HG02943 (cell line): ENCODE results near the gene FBXO15.

Experiments used
- ATAC-seq: cut with Tn5 transposase; IDR thresholded peaks from one replicate; pipeline ENCODE4 v1.9.1; 2021; ENCODE audit warnings: mild to moderate bottlenecking, low read depth, moderate library complexity; ENCODE audit not compliant: unreplicated experiment

FBXO15 gene, protein sequence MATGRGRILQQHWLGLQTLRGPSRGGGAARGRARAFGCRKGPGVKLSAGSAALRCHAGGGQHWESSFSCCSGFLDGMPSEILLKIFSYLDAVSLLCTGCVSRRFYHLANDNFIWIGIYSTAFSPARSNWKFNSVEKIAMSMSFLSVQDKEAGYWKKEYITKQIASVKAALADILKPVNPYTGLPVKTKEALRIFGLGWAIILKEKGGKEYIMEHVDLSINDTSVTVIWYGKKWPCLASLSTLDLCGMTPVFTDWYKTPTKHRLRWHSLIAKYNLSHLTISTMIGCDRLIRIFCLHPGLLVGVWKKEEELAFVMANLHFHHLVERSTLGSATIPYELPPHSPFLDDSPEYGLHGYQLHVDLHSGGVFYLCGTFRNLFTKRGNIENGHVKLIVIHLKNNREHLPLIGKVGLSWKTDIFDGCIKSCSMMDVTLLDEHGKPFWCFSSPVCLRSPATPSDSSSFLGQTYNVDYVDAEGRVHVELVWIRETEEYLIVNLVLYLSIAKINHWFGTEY

GRCh38 chr18:74147779-74148542 is at the start of gene FBXO15, which contains the start of gene TIMM21:
Gene FBXO15, minus strand, starts transcription at chr18:74147834. Its CDS starts 49 bp downstream, at chr18:74147785.
Gene TIMM21, plus strand, starts transcription at chr18:74148523. Its CDS starts 286 bp downstream, at chr18:74148809.
- ATAC-seq: peak; percentile 93

DNA sequence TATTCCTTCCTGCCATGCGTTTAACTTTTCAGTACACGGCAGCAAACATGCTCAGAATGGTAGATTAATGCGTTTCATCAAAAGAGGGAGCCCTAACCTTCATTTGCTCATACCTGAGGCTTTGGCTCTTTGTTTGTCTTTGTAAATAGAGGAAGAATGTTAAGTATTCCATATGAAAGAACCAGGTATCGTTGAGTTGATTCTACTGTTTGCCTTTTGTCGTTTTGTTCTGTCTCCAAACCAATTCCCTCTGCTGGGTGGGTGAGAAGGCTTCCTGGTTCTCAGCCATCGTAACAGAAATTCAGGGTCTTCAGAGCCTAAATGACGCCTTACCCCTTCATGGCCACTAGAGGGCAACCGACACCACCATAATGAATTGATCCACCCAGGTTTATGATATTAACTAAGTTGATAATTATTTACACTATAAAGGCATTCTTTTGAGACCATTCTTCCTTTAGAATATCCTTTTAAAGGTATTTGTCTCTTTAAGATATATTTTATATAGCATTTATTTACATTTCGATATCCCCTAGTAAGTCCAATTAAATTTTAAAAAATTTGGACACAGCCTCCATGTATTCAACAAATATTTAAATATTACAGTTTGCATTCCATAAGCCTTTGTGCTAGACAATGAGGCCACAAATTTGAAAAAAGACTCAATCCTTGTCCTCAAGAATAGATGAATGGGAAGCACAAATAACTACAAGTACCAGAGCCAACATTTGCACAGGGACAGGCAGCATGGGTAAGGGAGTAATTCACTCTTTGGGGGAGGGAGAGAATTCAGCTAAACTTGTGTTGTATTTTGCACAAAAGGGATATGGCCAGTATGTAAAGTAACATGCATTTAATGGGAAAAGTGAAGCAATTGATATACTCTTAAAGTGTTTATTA is 48.8 kb upstream of the FBXO15 start:
- peak; percentile 87 for ATAC-seq

- ATAC-seq: no peak
Measured at GRCh38 chr18:74194691-74195090, 47.1 kb upstream of the FBXO15 start.

- no peak for ATAC-seq
Measured at GRCh38 chr18:74191577-74191976, 43.9 kb upstream of the FBXO15 start.

- no peak for ATAC-seq
Measured at GRCh38 chr18:74190086-74190485, 42.5 kb upstream of the FBXO15 start.

- no peak for ATAC-seq
Measured at GRCh38 chr18:74186661-74187060, 39.0 kb upstream of the FBXO15 start.

GRCh38 chr18:74185860-74186259 is 38.2 kb upstream of the FBXO15 start:
- ATAC-seq: no peak

GRCh38 chr18:74184875-74185274 is 37.2 kb upstream of the FBXO15 start:
- ATAC-seq: no peak

DNA sequence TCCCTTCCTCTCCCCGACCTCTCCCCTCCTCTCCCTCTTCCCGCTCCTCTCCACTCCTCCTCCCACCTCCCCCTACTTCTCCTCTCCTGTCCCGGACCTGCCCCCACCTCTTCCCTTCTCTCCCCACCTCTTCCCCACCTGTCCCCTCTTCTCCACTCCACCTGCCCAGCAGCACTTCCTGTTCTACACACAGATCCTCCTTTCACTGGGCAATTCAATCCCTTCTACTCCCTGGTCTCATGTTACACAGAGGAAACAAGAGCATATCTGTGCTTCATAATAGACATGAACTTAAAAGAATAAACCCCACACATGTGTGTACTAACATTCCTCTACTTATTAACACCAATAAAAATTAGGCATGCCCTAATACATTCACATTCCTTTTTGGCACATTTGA is 35.5 kb upstream of the FBXO15 start:
- ATAC-seq: no peak

DNA sequence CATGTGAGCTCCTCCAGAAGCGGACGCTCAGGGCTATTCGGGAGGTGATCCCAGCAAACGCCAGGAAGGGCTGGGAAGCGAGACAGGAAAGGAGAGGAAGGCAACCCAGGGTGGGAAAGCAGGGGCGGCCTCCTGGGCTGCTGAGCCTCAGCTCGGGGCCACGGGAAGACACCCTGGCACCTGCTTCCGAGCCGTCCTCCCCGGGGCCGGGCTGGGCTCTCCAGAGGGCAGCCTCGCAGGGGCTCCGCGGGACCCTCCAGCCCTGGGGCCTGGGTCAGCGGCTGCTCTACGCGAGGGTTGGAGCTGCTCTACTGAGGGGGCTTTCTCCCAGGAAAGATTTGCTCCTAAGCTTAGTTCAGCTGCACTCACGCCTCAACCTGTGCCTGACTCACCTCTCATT is 34.7 kb upstream of the FBXO15 start:
- no peak for ATAC-seq

GRCh38 chr18:74179623-74180199 is 32.1 kb upstream of the FBXO15 start:
- ATAC-seq: no peak

- ATAC-seq: no peak
Measured at GRCh38 chr18:74178884-74179283, 31.2 kb upstream of the FBXO15 start.

- ATAC-seq: no peak
Measured at GRCh38 chr18:74175658-74176057, 28.0 kb upstream of the FBXO15 start.

- ATAC-seq: no peak
Measured at GRCh38 chr18:74173434-74173750, 25.8 kb upstream of the FBXO15 start.

GRCh38 chr18:74172697-74173433 is 25.2 kb upstream of the FBXO15 start:
- no peak for ATAC-seq

GRCh38 chr18:74171910-74172606 is 24.4 kb upstream of the FBXO15 start:
- peak; percentile 93 for ATAC-seq

DNA sequence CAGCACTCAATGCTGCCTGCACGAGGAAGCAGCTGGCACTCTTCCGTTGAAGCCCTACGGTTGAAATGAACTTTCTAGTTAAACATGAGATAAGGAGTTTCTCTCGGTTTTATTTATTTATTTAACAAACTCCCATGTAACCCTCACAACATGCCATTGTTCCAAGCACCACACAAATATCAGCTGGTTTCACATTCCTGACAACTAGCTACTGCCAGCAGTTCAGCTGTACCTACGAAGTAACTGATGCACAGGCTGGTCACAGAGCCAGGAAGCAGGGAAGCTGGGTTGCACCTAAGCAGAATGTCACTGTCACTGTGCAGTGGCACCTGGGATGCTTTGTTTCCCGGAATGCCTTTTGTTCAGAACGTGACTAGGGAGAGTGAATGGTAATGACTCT is 18.8 kb upstream of the FBXO15 start:
- ATAC-seq: no peak

DNA sequence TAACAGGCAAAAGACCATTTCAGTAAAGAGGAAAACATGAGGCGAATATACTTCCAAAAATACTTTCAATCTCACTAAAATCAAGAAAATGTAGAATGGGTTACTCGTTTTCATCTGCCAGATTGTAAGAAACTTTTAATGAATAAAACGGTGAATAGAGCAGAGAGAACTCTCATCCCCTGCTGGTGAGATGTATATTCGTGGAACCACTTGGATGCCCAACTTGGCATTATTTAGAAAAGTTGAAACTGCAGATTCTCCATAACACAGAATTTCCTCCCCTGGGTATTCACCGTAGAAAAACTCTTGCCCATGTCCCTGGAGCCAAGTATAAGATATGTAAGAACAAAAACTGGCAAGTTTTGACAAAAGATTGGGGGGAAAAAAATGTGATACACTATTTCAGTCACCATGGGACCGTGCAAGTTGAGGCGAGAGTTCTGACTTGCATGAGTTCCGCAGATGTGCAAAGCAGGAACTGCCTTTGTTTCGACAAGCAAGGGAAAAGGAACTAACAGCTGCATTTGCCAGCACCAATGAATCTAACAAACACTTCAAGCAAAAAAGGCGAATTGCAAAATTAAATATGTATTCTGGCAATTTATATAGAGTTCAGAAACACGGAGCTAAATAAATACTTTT is 15.5 kb upstream of the FBXO15 start:
- ATAC-seq: peak; percentile 65
